HG02840 (cell line): Measurements from ENCODE around the gene CACNB3.
"Not testable (repeated sequence)": the region's sequence is repeated elsewhere in the genome, so short reads cannot be mapped to it uniquely, and the experiment has no call there.

Source experiments
- ATAC-seq: cut with Tn5 transposase; IDR thresholded peaks from one replicate; pipeline ENCODE4 v1.9.1; 2021; ENCODE audit warnings: mild to moderate bottlenecking, moderate library complexity, moderate number of reproducible peaks; ENCODE audit not compliant: unreplicated experiment, low FRiP score

Gene CACNB3

GRCh38 chr12:48816143-48816854 lies 2.0 kb upstream of the CACNB3 start:
- ATAC-seq: no peak

DNA sequence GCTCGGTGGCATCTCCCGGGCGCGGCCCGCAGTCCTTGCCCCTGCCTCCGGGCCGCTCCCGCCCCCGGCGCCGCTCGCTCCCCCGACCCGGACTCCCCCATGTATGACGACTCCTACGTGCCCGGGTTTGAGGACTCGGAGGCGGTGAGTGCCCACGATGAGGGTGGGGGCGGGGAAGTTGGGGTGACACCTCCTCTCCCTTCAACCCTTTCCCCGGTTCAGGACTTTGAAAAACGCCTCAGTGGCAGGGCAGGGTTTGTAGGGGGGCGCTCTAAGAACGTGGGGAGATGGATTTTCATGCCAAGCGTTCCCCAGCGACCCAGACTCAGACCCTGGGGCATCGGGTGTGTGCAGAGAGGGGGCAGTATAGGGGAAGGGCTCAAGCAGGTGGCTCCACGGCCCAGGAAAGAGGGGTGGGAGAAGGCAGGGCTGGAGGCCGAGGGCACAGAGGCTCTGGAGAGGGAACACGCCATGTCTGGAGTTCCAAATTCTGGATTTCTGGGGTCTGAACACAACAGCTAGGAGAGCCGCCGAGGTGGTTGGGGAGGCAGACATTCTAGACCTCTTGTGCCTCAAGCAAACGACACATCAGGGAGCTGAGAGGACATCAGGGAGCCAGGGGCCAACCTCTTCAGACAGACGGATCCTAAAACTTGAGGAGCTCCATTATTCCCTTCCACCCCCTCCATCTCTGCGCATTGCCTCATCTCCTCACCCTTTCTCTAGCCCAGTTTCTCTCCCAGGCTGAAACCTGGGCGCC lies 715 bp downstream of the CACNB3 start:
- no peak for ATAC-seq

- ATAC-seq: no peak
These were observed 1.9 kb downstream of the CACNB3 start for GRCh38 chr12:48819986-48820725.

- ATAC-seq: no peak
These were observed 3.8 kb downstream of the CACNB3 start for GRCh38 chr12:48822139-48822538.

- ATAC-seq: no peak
These were observed 4.4 kb downstream of the CACNB3 start for GRCh38 chr12:48822711-48823110.

GRCh38 chr12:48823281-48823680 lies 5.0 kb downstream of the CACNB3 start:
- ATAC-seq: no peak

GRCh38 chr12:48824112-48824511 lies 5.8 kb downstream of the CACNB3 start:
- no peak for ATAC-seq

- no peak for ATAC-seq
These were observed 6.6 kb downstream of the CACNB3 start for GRCh38 chr12:48824905-48825304.

- no peak for ATAC-seq
These were observed 8.0 kb downstream of the CACNB3 start for GRCh38 chr12:48826209-48826855.

DNA sequence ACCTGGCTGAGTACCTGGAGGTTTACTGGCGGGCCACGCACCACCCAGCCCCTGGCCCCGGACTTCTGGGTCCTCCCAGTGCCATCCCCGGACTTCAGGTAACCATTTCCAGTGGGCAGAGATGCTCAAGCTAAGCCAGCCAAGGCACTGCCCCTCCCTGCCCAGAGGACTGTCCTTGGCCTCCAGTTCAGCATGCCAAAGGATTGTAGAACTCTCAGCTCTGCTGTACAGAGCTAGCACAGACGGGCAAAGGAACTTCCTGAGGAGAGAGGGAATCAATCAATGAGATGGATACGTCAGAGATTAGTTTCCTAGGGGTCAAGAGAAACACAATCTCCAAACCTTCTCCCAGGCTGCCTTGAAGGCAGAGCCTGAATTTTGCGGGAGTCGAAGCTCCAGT lies 8.7 kb downstream of the CACNB3 start:
- no peak for ATAC-seq

DNA sequence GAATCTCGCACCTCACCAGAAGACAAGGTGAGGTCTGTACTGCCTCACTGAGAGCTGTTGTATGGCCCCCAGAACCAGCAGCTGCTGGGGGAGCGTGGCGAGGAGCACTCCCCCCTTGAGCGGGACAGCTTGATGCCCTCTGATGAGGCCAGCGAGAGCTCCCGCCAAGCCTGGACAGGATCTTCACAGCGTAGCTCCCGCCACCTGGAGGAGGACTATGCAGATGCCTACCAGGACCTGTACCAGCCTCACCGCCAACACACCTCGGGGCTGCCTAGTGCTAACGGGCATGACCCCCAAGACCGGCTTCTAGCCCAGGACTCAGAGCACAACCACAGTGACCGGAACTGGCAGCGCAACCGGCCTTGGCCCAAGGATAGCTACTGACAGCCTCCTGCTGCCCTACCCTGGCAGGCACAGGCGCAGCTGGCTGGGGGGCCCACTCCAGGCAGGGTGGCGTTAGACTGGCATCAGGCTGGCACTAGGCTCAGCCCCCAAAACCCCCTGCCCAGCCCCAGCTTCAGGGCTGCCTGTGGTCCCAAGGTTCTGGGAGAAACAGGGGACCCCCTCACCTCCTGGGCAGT lies 9.3 kb downstream of the CACNB3 start:
- no peak for ATAC-seq

- ATAC-seq: no peak
These were observed 10.0 kb downstream of the CACNB3 start for GRCh38 chr12:48828293-48828692.

DNA sequence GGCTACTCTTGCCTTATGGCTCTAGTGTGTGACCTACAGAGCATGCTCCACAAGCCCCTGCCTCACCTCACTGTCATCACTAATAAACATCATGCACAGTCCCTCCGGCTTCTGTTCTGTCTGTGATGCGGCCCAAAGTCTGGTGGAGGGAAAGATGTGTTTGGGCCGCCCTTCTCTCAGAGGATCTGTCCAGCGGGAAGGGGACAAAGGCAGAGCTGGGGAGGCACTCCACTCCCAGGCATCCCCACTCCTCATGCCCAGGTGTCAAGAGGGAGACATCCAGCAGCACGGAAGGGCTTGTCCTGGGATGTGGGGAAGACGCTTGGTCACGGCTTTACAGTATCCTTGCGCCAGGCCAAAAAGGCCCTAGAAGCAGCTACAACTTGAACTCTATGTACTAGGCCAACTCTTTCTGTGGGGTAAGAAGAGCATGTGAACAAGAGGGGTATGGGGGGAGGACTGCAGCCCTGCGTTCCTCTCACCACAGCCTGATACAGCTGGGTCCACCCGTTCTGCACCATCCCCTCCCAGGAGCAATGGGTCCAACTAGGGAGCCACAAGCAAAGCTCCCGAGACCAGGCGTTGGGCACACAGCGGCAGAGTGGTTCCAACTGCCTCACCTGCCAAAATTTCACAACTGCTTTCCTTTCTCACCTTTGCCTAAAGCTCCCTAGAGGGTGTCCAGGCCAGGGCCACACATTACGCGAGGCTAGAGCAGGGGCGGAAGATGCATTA lies 10.7 kb downstream of the CACNB3 start:
- no peak for ATAC-seq

- ATAC-seq: no peak
These were observed 13.0 kb downstream of the CACNB3 start for GRCh38 chr12:48831257-48831656.

DNA sequence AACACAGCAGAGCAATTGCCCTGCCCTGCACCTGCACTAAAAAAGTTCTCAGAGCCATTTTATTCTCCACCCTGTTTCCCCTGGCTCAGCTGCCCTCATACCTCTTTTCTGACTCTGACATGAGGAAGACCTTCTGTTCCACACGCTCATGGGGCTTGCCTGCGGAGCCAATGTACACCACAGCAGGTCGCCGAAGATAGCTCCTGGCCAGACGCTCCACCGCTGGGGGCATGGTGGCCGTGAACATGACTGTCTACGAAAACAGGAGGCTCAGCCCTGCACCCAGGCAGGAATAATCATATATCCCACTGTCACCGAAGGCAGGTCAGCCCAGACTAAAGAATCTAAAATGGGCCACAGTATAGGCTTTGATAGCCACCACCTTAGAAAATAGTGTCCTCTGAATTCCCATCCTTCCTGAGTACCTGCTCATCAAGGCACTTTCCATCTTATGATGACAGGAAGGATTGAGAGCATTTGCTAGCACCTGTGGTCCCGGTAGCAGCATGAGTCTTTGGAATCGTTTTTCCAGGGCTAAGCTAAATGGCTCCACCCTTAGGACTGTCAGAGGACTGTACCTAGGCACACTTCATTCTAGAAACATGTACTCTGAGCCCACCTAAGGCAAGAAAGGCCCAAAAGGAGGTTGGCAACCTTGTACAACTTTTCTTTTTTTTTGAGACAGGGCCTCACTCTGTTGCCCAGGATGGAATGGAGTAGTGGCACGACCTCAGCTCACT lies 14.2 kb downstream of the CACNB3 start:
- ATAC-seq: no peak

DNA sequence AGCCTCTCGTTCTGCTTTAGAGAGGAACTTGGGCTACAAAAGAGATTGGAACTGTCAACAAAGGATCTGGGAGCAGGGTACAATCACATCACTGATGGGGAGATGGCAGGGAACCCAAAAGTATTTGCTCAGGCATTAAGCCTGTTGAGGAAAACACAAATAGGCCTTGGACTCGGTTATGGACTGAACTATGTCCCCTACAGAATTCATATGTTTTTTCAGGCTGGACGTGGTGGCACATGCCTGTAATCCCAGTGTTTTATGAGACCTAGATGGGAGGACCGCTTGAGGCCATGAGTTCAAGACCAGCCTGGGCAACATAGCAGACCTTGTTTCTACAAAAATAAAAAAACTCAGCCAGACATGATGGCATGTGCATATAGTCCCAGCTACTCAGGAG lies 19.8 kb downstream of the CACNB3 start:
- no peak for ATAC-seq

GRCh38 chr12:48842021-48842420 lies 23.7 kb downstream of the CACNB3 start:
- ATAC-seq: not testable (repeated sequence)

GRCh38 chr12:48851883-48852733 lies 33.8 kb downstream of the CACNB3 start, which contains the start of gene DDX23:
TSS of gene DDX23 (minus strand) at chr12:48852163. CDS start at chr12:48845782, 6,381 bp downstream.
- ATAC-seq: peak; percentile 86
